ENCODE results near the gene LHX4. TPM values are rescaled to one million over a fixed set of nuclear protein-coding genes. Genes with fewer than 3 reads are reported as not detected.

The LHX4 gene
- total RNA-seq, 1 donor from 2014 or later, result 0.12 TPM

GRCh38 chr1:180241716-180242544 lies 11.9 kb downstream of the LHX4 start:
- H3K27ac Mint-ChIP-seq (ENCODE audit: unreplicated experiment), result no peak overlapping the region
- no peaks in the 10 kb centered on the region for H3K36me3 Mint-ChIP-seq (ENCODE audit: low read depth)
- H3K9me3 Mint-ChIP-seq (ENCODE audit: low read depth), result no peaks in the 10 kb centered on the region
- H3K27me3 Mint-ChIP-seq (ENCODE audit: low read depth), result peaks cover 62% of the 10 kb centered on the region
- H3K4me3 Mint-ChIP-seq (ENCODE audit: unreplicated experiment), result no peak overlapping the region
- no peak for DNase-seq (ENCODE audit: low spot score)
- no peak for TF ChIP-seq CTCF (IDR thresholded peaks at IDR 0.05)
- H3K4me1 Mint-ChIP-seq (ENCODE audit: low read depth), result no peaks in the 10 kb centered on the region

DNA sequence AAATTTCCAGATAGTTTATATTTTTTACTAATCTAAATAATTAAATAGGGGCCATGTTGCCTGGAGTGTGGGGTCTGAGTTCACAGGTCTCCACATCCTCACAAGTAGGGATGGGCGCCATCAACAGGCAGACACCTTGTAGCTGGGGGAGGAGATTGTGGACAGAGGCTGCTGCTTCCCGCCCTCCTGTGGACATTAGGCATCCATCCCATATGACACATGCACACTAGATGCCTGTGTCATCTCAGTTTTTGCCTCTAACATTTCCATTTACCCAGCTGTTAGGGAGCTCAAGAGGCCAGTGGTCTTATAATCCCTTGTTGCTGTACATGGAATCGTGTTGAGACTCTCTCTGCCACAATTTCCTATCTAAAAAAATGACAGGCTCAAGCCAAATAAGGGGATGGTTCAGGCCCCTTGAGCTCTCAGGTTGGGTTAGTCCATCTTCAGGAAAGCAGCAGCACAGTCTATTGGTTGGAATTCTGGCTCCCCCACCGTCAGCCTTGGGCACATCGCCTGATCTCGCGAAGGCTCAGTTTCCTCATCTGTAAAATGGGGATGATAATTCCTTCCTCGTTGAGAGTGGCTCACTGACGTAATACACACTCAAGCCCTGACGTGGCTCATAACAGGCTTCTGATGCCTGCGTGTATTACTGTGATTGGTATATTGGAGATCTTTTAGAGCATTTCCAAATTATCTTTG lies 13.6 kb downstream of the LHX4 start:
- TF ChIP-seq CTCF (IDR thresholded peaks at IDR 0.05), result no peak
- Mint-ChIP-seq H3K9me3 (ENCODE audit: low read depth) (no peaks in the 10 kb centered on the region), H3K4me3 (ENCODE audit: unreplicated experiment) (no peak overlapping the region), H3K36me3 (ENCODE audit: low read depth) (no peaks in the 10 kb centered on the region), H3K27me3 (ENCODE audit: low read depth) (peaks cover 46% of the 10 kb centered on the region), H3K4me1 (ENCODE audit: low read depth) (no peaks in the 10 kb centered on the region), H3K27ac (ENCODE audit: unreplicated experiment) (no peak overlapping the region)
- DNase-seq (ENCODE audit: low spot score), result no peak

- H3K4me1 Mint-ChIP-seq (ENCODE audit: low read depth), result no peaks in the 10 kb centered on the region
- DNase-seq (ENCODE audit: low spot score), result no peak
- H3K9me3 Mint-ChIP-seq (ENCODE audit: low read depth), result no peaks in the 10 kb centered on the region
- H3K27me3 Mint-ChIP-seq (ENCODE audit: low read depth), result peaks cover 35% of the 10 kb centered on the region
- no peak for TF ChIP-seq CTCF (IDR thresholded peaks at IDR 0.05)
- no peaks in the 10 kb centered on the region for H3K36me3 Mint-ChIP-seq (ENCODE audit: low read depth)
- H3K27ac Mint-ChIP-seq (ENCODE audit: unreplicated experiment), result no peak overlapping the region
- H3K4me3 Mint-ChIP-seq (ENCODE audit: unreplicated experiment), result no peak overlapping the region
Measured at GRCh38 chr1:180244840-180245239, 14.8 kb downstream of the LHX4 start.

DNA sequence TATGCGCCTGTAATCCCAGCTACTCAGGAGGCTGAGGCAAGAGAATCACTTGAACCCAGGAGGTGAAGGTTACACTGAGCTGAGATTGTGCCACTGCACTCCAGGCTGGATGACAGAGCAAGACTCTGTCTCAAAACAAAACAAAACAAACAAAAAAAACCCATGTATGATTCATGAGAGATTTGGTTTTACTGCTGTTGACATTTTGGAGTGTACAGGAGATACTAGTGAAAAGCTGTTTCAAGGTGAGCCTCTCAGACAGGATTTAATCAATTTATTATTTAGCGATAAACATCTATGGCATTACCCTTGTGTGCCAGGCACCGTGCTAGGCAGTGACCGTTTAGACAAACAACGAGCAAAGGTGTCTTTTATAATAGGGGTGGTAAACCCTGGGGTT lies 16.5 kb downstream of the LHX4 start:
- peaks cover 20% of the 10 kb centered on the region for H3K27me3 Mint-ChIP-seq (ENCODE audit: low read depth)
- peaks cover 4% of the 10 kb centered on the region for H3K4me1 Mint-ChIP-seq (ENCODE audit: low read depth)
- no peaks in the 10 kb centered on the region for H3K9me3 Mint-ChIP-seq (ENCODE audit: low read depth)
- no peak for DNase-seq (ENCODE audit: low spot score)
- H3K4me3 Mint-ChIP-seq (ENCODE audit: unreplicated experiment), result no peak overlapping the region
- H3K36me3 Mint-ChIP-seq (ENCODE audit: low read depth), result no peaks in the 10 kb centered on the region
- no peak for TF ChIP-seq CTCF (IDR thresholded peaks at IDR 0.05)
- H3K27ac Mint-ChIP-seq (ENCODE audit: unreplicated experiment), result no peak overlapping the region

GRCh38 chr1:180247061-180247460 lies 17.0 kb downstream of the LHX4 start:
- Mint-ChIP-seq H3K27me3 (ENCODE audit: low read depth) (peaks cover 17% of the 10 kb centered on the region), H3K4me1 (ENCODE audit: low read depth) (peaks cover 4% of the 10 kb centered on the region), H3K27ac (ENCODE audit: unreplicated experiment) (no peak overlapping the region), H3K4me3 (ENCODE audit: unreplicated experiment) (no peak overlapping the region), H3K9me3 (ENCODE audit: low read depth) (no peaks in the 10 kb centered on the region), H3K36me3 (ENCODE audit: low read depth) (no peaks in the 10 kb centered on the region)
- TF ChIP-seq CTCF (IDR thresholded peaks at IDR 0.05), result no peak
- no peak for DNase-seq (ENCODE audit: low spot score)
